Kidney glomerular epithelial cell (primary cell): ENCODE measurements around the gene TBC1D22A.

Experiments
- DNase-seq: peaks from one replicate; lab custom pipeline; 2025; lab: John Stamatoyannopoulos, UW

TBC1D22A gene

DNA sequence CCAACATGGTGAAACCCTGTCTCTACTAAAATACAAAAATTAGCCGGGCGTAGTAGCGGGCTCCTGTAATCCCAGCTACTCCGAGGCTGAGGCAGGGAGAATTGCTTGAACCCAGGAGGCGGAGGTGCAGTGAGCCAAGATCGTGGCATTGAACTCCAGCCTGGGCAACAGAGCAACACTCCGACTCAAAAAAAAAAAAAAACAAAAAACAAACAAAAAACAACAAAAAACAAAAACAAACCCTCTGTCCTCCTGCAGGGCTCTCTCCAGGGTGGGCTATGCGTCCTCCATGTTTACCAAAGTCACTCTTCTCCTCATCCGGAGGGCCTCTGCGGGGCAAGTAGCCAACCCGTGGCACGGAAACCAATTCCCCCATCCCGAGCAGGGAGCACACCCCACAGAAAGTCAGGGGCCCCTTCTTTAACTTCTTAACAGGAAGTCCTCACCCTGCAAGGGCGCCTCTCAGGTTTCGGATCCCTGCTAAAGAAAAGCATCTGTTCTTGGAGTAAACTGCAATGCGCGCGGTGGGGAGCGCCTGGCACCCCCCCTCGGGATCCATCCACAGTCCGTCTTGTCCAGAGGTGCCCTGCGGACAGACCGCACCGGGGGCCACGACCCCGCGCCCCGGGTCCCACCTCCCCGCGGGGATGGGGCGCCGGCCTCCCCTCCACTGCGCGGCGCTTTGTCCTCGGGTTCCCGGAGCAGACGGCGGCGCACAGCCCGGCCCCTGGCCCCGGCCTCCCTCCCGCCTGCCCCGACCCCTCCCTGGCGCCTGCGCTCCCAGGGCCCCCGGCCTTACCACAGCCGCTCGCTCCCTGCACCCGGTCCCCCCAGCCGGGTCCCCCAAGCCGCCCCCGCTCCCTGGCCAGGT, 25.1 kb upstream of the TBC1D22A start:
- no peak for DNase-seq

GRCh38 chr22:46737976-46738646, 24.3 kb upstream of the TBC1D22A start, which contains the start of gene CERK:
Gene CERK (minus strand): TSS chr22:46738252. CDS start chr22:46738148, 104 bp downstream.
- DNase-seq: peak; percentile 22

GRCh38 chr22:46738647-46739093, 23.8 kb upstream of the TBC1D22A start:
- no peak for DNase-seq

DNA sequence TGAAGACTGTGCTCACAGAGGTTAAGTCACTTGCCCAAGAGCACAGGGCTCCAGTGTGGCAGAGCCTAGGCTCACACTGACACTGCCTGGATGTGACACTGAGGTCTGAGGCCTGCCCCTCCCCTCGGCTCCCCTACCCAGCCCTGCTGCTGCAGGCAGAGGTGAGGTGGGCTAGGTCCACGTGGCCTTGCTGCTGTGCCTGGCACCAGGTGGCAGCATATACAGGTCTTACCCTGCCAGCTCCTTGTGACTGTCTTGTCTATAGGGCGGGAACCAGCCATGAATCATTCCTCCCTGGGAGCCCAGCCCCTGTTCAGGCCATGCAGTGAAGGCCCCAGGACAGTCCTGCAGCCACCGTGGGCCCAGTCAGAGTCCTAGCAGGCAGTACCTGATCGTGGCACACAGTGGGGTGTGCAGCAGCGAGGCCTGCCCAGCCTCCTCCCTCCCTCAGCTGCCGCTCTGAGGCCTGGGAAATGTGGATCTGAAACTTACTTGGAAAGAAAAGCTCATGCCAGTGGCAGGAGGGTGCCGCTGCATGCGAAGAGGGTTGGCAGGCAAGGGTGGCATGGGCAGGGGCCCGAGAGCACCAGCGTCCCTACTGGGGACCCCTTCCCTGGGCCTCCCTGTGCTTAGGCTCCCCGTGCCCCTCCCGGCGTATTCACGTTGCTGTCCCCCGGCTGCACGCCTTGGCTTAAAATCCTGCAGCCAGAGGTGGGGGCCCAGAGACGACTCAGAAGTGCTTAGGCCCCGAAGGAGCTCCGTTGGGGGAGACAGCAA, 23.2 kb upstream of the TBC1D22A start:
- no peak for DNase-seq

GRCh38 chr22:46740910-46741780, 21.3 kb upstream of the TBC1D22A start:
- DNase-seq: no peak

DNA sequence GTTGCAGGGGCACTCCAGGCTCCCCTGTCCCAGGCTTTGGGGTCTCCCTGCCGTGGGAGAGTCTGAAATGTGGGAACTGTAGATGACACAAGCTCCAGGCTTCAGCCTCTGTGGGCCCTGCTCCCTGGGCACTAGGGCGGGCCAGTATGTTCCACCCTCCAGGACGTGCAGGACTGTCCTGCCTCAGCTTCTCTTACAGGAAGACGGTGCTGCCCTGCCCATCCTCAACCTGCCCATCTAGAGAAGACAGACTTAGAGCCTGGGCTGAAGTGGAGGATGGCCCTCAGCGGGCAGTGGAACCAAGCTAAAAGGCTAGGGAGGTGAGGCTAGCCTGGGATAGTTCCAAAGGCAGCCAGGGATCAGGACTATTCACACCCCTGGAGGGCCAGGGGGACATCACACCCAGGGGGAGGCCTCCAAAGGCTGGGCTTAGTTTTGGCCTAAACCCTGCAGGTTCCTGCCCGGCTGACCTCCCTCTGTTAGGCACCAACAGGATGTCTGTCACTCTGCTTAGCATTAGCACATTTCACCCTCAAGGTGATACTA, 20.4 kb upstream of the TBC1D22A start:
- DNase-seq: no peak

DNA sequence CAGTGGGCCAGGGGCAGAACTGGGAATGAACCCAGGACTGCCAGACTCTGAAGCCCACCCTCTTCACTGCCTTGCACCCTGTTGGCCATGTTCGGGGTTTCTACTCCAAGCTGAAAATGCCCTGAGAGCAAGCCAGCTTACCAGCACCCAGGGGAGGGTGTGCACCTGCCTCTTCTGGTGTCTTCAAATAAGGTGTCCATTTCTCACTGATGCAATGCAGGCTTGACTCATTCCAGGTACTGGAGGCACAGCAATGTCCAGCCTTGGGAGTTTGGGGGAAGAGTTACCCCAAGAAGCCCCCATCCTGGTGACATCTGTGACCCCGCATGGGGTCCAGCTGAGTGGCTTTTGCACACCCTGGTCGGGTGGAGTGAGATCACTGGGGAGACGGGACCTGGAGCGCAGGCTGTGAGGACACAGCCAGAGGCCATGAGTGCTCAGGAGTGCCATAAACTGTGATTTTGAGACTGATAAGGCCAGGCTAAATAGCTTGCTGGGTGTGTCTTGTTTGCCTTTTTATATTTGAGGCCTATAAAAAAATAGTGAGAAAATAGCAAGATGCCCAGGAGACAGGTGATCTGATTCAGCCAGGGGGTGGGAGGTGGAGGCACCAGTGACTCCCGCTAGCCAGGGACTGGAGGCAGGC, 19.8 kb upstream of the TBC1D22A start:
- DNase-seq: no peak

DNA sequence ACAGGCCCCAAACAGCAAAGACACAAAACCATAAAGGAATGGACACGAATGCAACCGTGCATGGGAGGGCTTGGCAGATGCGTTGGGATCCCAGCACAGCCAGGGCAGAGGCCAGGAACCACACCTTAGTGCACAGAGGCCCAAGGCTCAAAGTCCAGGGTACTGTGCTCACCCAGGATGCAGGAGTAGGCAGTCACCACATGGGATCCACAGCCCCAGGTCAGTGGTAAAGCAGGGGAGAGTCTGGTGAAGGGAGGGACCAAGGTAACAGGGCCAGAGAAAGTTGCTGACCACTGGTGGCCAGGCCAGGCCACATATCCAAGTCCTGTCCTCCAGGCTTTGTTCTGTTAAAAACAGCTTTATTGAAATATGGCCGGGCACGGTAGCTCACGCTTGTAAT, 17.9 kb upstream of the TBC1D22A start:
- DNase-seq: no peak

DNA sequence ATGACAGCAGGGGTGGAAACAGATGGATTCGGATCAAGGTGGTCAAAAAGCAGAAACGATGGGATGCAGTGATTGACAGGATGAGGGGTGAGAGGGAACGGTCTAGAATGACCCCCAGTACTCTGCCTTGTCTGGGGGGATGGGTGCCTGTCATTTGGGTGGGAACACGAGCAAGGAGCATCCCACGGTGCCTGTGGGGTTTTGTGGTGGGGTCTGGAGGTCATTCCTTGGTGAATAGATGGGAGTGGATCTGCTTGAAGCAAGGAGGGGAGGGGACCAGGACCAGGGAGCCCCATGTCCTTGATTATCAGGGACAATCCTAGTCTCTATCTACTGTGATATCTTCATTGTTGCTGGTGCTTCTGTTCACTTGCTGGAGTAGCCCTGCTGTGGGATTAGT, 16.3 kb upstream of the TBC1D22A start:
- DNase-seq: no peak

- no peak for DNase-seq
Measured at GRCh38 chr22:46746620-46747019, 15.8 kb upstream of the TBC1D22A start.

- DNase-seq: no peak
Measured at GRCh38 chr22:46747646-46748045, 14.8 kb upstream of the TBC1D22A start.

DNA sequence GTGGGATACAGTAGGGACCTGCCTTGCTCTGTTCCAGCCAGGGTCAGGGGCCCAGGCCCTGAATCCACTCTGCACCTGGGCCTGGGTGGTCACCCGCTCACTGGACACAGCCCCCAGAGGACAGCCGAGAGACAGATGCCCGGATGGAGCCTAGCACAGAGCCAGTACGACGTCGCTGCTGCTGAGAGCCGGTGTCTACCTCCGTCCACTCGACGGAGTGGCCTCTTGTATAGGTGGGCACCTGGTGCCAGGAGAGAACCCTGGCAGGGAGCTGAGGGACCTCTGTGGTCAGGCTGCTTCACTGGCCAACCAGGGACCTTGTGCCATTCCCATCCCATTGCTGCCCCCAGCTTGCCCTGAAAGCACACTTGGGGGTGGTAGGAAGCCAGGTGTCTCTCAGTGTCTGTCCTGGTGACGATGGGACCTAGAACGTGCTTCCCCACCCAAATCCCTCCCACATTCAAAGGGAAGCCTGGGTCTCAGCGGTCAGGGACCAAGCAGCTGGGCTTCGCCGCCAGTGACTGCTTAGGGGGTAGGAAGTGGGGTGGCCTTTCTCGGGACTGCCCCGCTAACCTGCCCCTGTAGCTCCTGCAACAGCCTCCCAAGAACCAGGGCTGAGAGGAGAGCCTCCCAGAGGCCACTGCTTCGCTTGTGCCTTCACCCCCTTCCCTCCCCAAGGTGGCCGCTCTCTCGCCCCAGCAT, 14.1 kb upstream of the TBC1D22A start:
- no peak for DNase-seq

DNA sequence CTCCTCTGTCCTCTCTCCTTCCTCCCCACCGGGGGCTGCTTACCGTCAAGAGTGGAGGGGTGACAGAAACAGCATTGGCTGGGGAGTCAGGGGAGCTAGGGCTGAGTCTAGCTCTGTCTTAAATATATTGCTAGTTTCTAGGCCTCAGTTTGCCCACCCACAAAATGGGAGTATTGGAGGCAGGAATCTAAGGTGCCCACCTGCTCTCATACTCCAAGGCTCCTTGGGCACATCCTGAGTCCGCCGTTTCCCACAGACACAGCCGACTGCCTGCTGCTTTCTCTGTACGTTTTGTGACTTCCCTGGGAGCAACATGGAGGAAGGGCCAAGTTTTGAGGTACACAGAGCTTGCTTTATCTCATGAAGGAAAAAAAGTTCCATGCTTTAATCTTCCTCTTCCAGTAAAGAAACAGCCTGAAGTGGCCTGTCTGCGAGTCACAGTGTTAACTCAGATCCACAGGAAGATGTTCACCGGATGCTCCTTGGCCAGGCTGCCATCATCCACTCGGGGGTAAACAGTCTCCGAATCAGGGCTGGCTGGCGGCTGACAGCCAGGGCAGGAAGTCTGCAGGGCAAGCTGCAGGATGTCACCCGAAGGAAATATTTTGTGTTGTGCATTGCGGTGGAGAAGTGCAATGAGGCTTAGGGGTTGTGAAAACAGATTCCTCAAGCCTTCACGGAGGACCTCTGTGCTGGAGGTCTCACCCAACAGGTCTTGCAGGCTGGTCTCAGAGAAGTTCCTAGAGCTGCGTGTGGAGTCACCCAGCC, 13.4 kb upstream of the TBC1D22A start:
- no peak for DNase-seq

- DNase-seq: no peak
Measured at GRCh38 chr22:46749682-46750529, 12.5 kb upstream of the TBC1D22A start.

DNA sequence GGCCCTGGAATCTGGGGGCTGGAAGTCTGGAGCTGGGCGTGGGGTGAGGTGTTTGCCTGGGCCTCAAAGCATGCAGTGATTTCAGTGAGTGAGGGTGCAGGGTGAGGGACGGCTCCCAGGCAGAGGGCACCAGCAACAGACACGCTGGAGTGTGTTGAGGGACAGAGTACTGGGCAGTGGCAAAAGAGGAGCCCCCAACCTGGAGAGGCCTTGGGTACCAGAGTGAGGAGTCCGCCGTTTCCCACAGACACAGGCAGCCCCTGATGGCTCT, 12.0 kb upstream of the TBC1D22A start:
- no peak for DNase-seq

DNA sequence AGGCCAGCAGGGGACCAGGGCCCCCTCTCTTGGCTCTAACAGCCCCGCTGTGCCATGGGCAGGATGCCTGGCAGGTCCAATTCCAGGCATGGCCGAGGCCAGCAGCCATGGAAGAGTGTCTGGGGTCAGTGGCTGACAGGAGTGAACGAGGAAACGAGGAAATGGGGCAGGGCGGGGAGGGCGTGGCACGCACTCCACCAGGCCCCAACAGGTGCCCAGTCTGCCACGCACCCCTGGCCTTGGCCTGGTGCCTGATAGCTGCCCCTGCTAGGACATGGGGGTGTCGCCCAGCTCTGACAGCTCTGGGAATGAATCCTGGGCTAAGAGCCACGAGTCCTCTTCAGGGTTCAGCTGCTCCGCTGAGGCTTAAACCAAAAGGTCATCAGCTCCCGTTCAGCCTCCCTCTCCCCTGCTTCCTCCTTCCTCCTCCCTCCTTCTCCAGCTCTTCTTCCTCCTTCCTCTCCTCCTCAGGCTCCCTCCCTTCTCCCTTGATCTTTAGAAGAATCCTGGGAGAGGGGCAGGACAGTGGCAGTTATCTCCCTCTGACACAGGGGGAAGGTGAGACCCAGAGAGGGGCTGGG, 11.5 kb upstream of the TBC1D22A start:
- DNase-seq: no peak

GRCh38 chr22:46752286-46752987, 10.0 kb upstream of the TBC1D22A start:
- DNase-seq: no peak

DNA sequence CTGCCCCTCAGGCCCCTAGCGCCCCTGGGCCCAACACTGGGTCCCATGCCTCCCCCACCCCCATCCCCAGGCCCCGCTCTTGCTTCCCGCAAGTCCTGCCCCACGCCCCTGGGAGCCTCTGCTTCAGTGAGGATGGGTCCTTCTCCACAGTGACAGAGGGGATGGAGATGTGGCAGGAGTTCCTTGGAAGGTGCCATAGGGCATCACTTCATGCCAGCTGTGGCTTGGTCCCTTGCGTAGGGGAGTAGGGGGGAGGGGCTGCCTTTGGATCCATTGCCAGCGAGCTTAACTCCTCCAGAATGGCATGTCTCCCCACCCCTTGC, 9.5 kb upstream of the TBC1D22A start:
- DNase-seq: no peak
